Activated T-cell treated with anti-CD3 and anti-CD28 coated beads, Interleukin-2, amount 50 U/mL, for 4 hours (primary cell): ENCODE measurements around the gene DDIT3. TPM values are rescaled to one million over a fixed set of nuclear protein-coding genes. Genes with fewer than 3 reads are reported as not detected.
"Not testable (repeated sequence)": the region's sequence is repeated elsewhere in the genome, so short reads cannot be mapped to it uniquely, and the experiment has no call there.

ENCODE experiments used
- ATAC-seq, 2 donors: fragments of 200-7000 bp; cut with Tn5 transposase; one replicate each; pipeline ENCODE4 v1.10.0; 2021
- DNase-seq: peaks from one replicate; pipeline ENCODE4 v3.0.0-alpha.2; 2020
- H3K27me3 Mint-ChIP-seq: one replicate; pipeline ENCODE4 v1.8.0; 2021; ENCODE audit warnings: low read depth, mixed read lengths
- H3K36me3 Mint-ChIP-seq: one replicate; pipeline ENCODE4 v1.8.0; 2022; ENCODE audit warnings: mixed read lengths; ENCODE audit not compliant: insufficient read depth
- H3K4me1 Mint-ChIP-seq: one replicate; pipeline ENCODE4 v1.8.0; 2021; ENCODE audit warnings: low read depth, mixed read lengths
- H3K4me3 Mint-ChIP-seq: one replicate; pipeline ENCODE4 v1.8.0; 2021; ENCODE audit warnings: mild to moderate bottlenecking, moderate library complexity, mixed read lengths
- H3K9me3 Mint-ChIP-seq: one replicate; pipeline ENCODE4 v1.8.0; 2021; ENCODE audit warnings: mixed read lengths
- total RNA-seq, 3 donors: library from RNA; stranded (reverse); gene quantifications; one replicate each; pipeline ENCODE4 v1.2.1, GENCODE V29; 2021

DDIT3 gene
- total RNA-seq, 3 donors from 2014 or later: 9.2 to 12.2 (median 10.8) TPM

GRCh38 chr12:57515934-57516541 is 4.3 kb downstream of the DDIT3 start:
- Mint-ChIP-seq H3K36me3 (peaks cover 65% of the 10 kb centered on the region), H3K4me3 (no peak overlapping the region), H3K9me3 (no peaks in the 10 kb centered on the region), H3K27me3 (no peaks in the 10 kb centered on the region), H3K4me1 (peaks cover 29% of the 10 kb centered on the region)
- DNase-seq: no peak
- no peak for ATAC-seq

- Mint-ChIP-seq H3K27me3 (no peaks in the 10 kb centered on the region), H3K36me3 (peaks cover 65% of the 10 kb centered on the region), H3K9me3 (no peaks in the 10 kb centered on the region), H3K4me3 (no peak overlapping the region), H3K4me1 (peaks cover 28% of the 10 kb centered on the region)
- DNase-seq (no peak), ATAC-seq (no peak)
Observed at GRCh38 chr12:57515408-57515933, 4.8 kb downstream of the DDIT3 start.

- H3K36me3 Mint-ChIP-seq: peaks cover 64% of the 10 kb centered on the region
- DNase-seq (no peak), ATAC-seq (no peak)
- H3K27me3 Mint-ChIP-seq: no peaks in the 10 kb centered on the region
- H3K4me1 Mint-ChIP-seq: peaks cover 28% of the 10 kb centered on the region
- no peaks in the 10 kb centered on the region for H3K9me3 Mint-ChIP-seq
- H3K4me3 Mint-ChIP-seq: no peak overlapping the region
Observed at GRCh38 chr12:57514720-57515407, 5.5 kb downstream of the DDIT3 start.

GRCh38 chr12:57514246-57514645 is 6.1 kb downstream of the DDIT3 start:
- not testable (repeated sequence) for H3K9me3 Mint-ChIP-seq, H3K4me3 Mint-ChIP-seq, H3K27me3 Mint-ChIP-seq, ATAC-seq, DNase-seq
- Mint-ChIP-seq H3K36me3 (peaks cover 65% of the 10 kb centered on the region), H3K4me1 (peaks cover 25% of the 10 kb centered on the region)

DNA sequence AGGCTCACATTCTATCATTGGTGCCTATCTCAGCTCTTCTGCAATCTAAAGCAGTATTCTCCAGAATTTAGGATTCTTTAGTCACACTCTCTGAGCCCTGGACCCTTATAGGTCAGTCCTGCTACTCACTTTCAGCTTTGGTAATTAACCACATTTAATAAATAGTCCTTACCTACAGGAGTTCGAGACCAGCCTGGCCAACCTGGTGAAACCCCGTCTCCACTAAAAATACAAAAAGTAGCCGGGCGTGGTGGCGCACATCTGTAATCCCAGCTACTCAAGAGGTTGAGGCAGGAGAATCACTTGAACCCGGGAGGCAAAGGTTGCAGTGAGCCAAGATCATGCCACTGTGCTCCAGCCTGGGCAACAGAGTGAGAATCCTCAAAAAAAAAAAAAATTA is 6.6 kb downstream of the DDIT3 start:
- Mint-ChIP-seq H3K4me1 (peaks cover 19% of the 10 kb centered on the region), H3K36me3 (peaks cover 64% of the 10 kb centered on the region)
- H3K27me3 Mint-ChIP-seq, ATAC-seq, H3K9me3 Mint-ChIP-seq, DNase-seq, H3K4me3 Mint-ChIP-seq: not testable (repeated sequence)

GRCh38 chr12:57513266-57513665 is 7.0 kb downstream of the DDIT3 start:
- Mint-ChIP-seq H3K27me3 (no peaks in the 10 kb centered on the region), H3K36me3 (peaks cover 61% of the 10 kb centered on the region), H3K9me3 (no peaks in the 10 kb centered on the region), H3K4me3 (no peak overlapping the region), H3K4me1 (peaks cover 15% of the 10 kb centered on the region)
- DNase-seq (no peak), ATAC-seq (no peak)

- Mint-ChIP-seq H3K4me1 (peaks cover 10% of the 10 kb centered on the region), H3K9me3 (no peaks in the 10 kb centered on the region), H3K27me3 (no peaks in the 10 kb centered on the region), H3K4me3 (no peak overlapping the region), H3K36me3 (peaks cover 60% of the 10 kb centered on the region)
- DNase-seq (no peak), ATAC-seq (no peak)
Observed at GRCh38 chr12:57512665-57513064, 7.6 kb downstream of the DDIT3 start.

- DNase-seq (no peak), ATAC-seq (no peak)
- Mint-ChIP-seq H3K27me3 (no peaks in the 10 kb centered on the region), H3K4me3 (no peak overlapping the region), H3K9me3 (no peaks in the 10 kb centered on the region), H3K36me3 (peaks cover 52% of the 10 kb centered on the region), H3K4me1 (peaks cover 2% of the 10 kb centered on the region)
Observed at GRCh38 chr12:57511588-57512325, 8.6 kb downstream of the DDIT3 start.

GRCh38 chr12:57511161-57511560 is 9.2 kb downstream of the DDIT3 start:
- Mint-ChIP-seq H3K4me3 (no peak overlapping the region), H3K27me3 (no peaks in the 10 kb centered on the region), H3K9me3 (no peaks in the 10 kb centered on the region), H3K36me3 (peaks cover 49% of the 10 kb centered on the region), H3K4me1 (peaks cover 2% of the 10 kb centered on the region)
- no peak for ATAC-seq
- no peak for DNase-seq

DNA sequence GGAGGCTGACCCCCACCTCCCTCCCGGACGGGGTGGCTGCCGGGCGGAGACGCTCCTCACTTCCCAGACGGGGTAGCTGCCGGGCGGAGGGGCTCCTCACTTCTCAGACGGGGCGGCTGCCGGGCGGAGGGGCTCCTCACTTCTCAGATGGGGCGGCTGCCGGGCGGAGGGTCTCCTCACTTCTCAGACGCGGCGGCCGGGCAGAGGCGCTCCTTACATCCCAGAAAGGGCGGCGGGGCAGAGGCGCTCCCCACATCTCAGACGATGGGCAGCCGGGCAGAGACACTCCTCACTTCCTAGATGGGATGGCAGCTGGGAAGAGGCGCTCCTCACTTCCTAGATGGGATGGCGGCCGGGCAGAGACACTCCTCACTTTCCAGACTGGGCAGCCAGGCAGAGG is 12.5 kb downstream of the DDIT3 start:
- peaks cover 44% of the 10 kb centered on the region for H3K36me3 Mint-ChIP-seq
- H3K27me3 Mint-ChIP-seq, H3K4me1 Mint-ChIP-seq, H3K4me3 Mint-ChIP-seq, ATAC-seq, H3K9me3 Mint-ChIP-seq, DNase-seq: not testable (repeated sequence)

DNA sequence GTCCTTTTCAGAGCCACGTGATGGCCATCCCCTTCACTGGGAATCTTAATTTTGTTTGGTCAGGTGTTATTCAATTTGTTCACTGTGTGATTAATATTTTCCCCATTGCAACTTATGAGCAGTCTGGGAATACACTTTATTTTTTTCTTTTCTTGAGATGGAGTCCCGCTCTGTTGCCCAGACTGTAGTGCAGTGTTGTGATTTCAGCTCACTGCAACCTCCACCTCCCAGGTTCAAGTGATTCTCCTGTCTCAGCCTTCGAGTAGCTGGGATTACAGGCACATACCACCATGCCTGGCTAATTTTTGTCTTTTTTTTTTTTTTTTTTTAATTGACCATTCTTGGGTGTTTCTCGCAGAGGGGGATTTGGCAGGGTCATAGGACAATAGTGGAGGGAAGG is 13.8 kb downstream of the DDIT3 start:
- not testable (repeated sequence) for H3K4me3 Mint-ChIP-seq, ATAC-seq, H3K4me1 Mint-ChIP-seq, DNase-seq, H3K9me3 Mint-ChIP-seq, H3K27me3 Mint-ChIP-seq
- peaks cover 39% of the 10 kb centered on the region for H3K36me3 Mint-ChIP-seq

- not testable (repeated sequence) for H3K4me3 Mint-ChIP-seq, ATAC-seq, H3K4me1 Mint-ChIP-seq, DNase-seq, H3K27me3 Mint-ChIP-seq, H3K9me3 Mint-ChIP-seq
- peaks cover 50% of the 10 kb centered on the region for H3K36me3 Mint-ChIP-seq
Observed at GRCh38 chr12:57502311-57502969, 17.9 kb downstream of the DDIT3 start.

GRCh38 chr12:57500213-57500612 is 20.1 kb downstream of the DDIT3 start:
- Mint-ChIP-seq H3K36me3 (peaks cover 52% of the 10 kb centered on the region), H3K4me1 (peaks cover 6% of the 10 kb centered on the region), H3K9me3 (no peaks in the 10 kb centered on the region), H3K27me3 (no peaks in the 10 kb centered on the region), H3K4me3 (no peak overlapping the region)
- DNase-seq (no peak), ATAC-seq (no peak)

GRCh38 chr12:57498571-57498970 is 21.7 kb downstream of the DDIT3 start:
- Mint-ChIP-seq H3K36me3 (peaks cover 46% of the 10 kb centered on the region), H3K27me3 (no peaks in the 10 kb centered on the region), H3K4me3 (no peak overlapping the region), H3K9me3 (no peaks in the 10 kb centered on the region), H3K4me1 (peaks cover 6% of the 10 kb centered on the region)
- no peak for DNase-seq
- ATAC-seq: no peak
